Measurements from ENCODE around the gene ART5.
"Not testable (repeated sequence)": the region's sequence is repeated elsewhere in the genome, so short reads cannot be mapped to it uniquely, and the experiment has no call there.

The ART5 gene

DNA sequence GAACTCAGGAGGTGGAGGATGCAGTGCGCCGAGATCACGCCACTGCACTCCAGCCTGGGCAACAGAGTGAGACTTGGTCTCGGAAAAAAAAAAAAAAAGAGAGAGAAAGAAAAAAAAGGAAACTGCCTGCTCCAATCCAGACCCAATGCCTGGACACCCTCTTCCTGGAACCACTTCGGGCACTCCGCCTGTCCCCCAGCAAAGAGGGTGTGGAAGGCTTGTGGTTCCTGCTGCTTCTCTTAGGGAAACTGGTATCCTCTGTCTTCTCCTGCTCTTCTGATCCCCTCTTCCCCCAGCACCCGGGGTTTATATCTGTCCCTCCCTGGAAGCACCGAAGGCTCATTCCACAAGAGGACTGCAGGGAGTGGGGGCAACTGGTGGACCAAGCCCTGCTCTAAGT lies 16.5 kb upstream of the ART5 start:
- Histone ChIP-seq H3K27me3 (replicated peaks; ENCODE audit: control insufficient read depth, insufficient read depth, low read length, poor library complexity, severe bottlenecking) (peaks cover 3% of the 10 kb centered on the region), H3K36me3 (ENCODE audit: control insufficient read depth, insufficient read depth, low read length) (no peaks in the 10 kb centered on the region), H3K9me3 (ENCODE audit: control insufficient read depth, low read length) (no peaks in the 10 kb centered on the region), H3K4me1 (ENCODE audit: control insufficient read depth, insufficient read depth, low read length, poor library complexity, severe bottlenecking) (no peaks in the 10 kb centered on the region), H3K4me3 (ENCODE audit: insufficient read depth, low read depth, low read length, poor library complexity, severe bottlenecking) (no peak overlapping the region), H3K27ac (ENCODE audit: insufficient read depth, low read length, poor library complexity, severe bottlenecking) (no peak overlapping the region)
- DNase-seq, result no peak

DNA sequence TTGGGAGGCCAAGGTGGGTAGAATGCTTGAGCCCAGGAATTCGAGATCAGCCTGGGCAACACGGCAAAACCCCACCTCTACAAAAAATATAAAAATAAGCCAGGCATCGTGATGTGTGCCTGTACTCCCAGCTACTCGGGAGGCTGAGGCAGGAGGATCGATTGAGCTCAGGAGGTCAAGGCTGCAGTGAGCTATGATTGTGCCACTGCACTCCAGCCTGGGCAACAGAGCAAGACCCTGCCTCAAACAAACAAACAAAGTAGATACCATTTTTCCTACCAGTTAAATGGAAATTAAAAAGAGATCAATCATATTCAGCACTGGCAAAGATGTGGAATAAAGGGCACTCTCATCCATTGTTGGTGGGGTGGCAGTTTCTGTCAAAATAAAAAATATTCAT lies 15.5 kb upstream of the ART5 start:
- not testable (repeated sequence) for H3K9me3 ChIP-seq (ENCODE audit: control insufficient read depth, low read length); H3K36me3 ChIP-seq (ENCODE audit: control insufficient read depth, insufficient read depth, low read length); H3K27ac ChIP-seq (ENCODE audit: insufficient read depth, low read length, poor library complexity, severe bottlenecking); H3K27me3 ChIP-seq (replicated peaks; ENCODE audit: control insufficient read depth, insufficient read depth, low read length, poor library complexity, severe bottlenecking); H3K4me1 ChIP-seq (ENCODE audit: control insufficient read depth, insufficient read depth, low read length, poor library complexity, severe bottlenecking); DNase-seq; H3K4me3 ChIP-seq (ENCODE audit: insufficient read depth, low read depth, low read length, poor library complexity, severe bottlenecking)

DNA sequence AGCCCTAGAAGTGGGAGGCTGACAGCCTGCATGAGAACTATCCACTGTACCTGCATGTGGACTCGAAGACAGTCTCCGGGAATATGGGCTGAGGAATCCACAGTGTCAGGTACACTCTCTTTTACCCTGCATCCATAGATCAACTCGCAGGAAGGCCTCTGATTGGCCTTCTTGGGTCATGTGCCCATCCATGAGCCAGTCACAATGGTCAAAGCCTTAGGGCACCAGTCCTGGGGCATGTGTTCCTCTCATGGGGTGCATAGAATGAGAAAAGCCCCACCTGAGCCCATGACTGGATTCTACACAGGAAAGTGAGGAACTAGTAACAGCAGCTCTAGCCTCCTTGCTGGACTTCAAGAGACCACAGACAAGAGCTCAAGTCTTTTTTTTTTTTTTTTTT lies 13.8 kb upstream of the ART5 start:
- H3K4me3 ChIP-seq (ENCODE audit: insufficient read depth, low read depth, low read length, poor library complexity, severe bottlenecking), result no peak overlapping the region
- H3K27me3 ChIP-seq (replicated peaks; ENCODE audit: control insufficient read depth, insufficient read depth, low read length, poor library complexity, severe bottlenecking), result peaks cover 3% of the 10 kb centered on the region
- H3K36me3 ChIP-seq (ENCODE audit: control insufficient read depth, insufficient read depth, low read length), result no peaks in the 10 kb centered on the region
- DNase-seq, result no peak
- no peaks in the 10 kb centered on the region for H3K9me3 ChIP-seq (ENCODE audit: control insufficient read depth, low read length)
- no peaks in the 10 kb centered on the region for H3K4me1 ChIP-seq (ENCODE audit: control insufficient read depth, insufficient read depth, low read length, poor library complexity, severe bottlenecking)
- H3K27ac ChIP-seq (ENCODE audit: insufficient read depth, low read length, poor library complexity, severe bottlenecking), result no peak overlapping the region

DNA sequence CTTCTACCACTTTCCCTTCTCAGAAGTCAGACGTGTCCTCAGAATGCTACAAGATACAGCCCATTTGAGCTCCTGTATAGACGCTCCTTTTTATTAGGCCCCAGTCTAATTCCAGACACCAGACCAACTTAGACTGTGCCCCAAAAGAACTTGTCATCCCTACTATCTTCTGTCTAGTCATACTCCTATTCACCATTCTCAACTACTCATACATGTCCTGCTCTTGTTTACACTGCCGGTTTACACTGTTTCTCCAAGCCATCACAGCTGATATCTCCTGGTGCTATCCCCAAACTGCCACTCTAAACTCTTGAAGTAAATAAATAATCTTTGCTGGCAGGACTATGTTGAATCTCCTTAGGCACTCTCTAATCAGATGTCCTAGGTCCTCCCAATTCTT lies 10.7 kb upstream of the ART5 start:
- not testable (repeated sequence) for H3K27me3 ChIP-seq (replicated peaks; ENCODE audit: control insufficient read depth, insufficient read depth, low read length, poor library complexity, severe bottlenecking); H3K36me3 ChIP-seq (ENCODE audit: control insufficient read depth, insufficient read depth, low read length); H3K9me3 ChIP-seq (ENCODE audit: control insufficient read depth, low read length); H3K4me3 ChIP-seq (ENCODE audit: insufficient read depth, low read depth, low read length, poor library complexity, severe bottlenecking); DNase-seq; H3K4me1 ChIP-seq (ENCODE audit: control insufficient read depth, insufficient read depth, low read length, poor library complexity, severe bottlenecking); H3K27ac ChIP-seq (ENCODE audit: insufficient read depth, low read length, poor library complexity, severe bottlenecking)

DNA sequence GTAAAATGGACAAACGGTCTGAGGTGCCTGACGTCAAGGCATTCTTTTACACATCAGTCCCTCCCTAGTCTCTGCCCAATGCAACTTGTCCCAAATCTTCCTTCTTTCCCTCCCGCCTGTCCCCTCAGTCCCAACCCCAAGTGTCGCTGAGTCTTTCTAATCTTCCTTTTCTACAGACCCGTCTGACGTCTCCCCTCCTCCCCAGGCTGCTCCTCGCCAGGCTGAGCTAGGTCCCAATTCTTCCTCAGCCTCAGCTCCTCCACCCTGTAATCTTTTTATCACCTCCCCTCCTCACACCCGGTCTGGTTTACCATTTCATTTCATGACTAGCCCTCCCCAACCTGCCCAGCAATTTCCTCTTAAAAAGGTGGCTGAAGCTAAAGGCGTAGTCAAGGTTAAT lies 7.6 kb upstream of the ART5 start:
- H3K9me3 ChIP-seq (ENCODE audit: control insufficient read depth, low read length); H3K4me1 ChIP-seq (ENCODE audit: control insufficient read depth, insufficient read depth, low read length, poor library complexity, severe bottlenecking); DNase-seq; H3K4me3 ChIP-seq (ENCODE audit: insufficient read depth, low read depth, low read length, poor library complexity, severe bottlenecking); H3K27me3 ChIP-seq (replicated peaks; ENCODE audit: control insufficient read depth, insufficient read depth, low read length, poor library complexity, severe bottlenecking); H3K36me3 ChIP-seq (ENCODE audit: control insufficient read depth, insufficient read depth, low read length); H3K27ac ChIP-seq (ENCODE audit: insufficient read depth, low read length, poor library complexity, severe bottlenecking): not testable (repeated sequence)

DNA sequence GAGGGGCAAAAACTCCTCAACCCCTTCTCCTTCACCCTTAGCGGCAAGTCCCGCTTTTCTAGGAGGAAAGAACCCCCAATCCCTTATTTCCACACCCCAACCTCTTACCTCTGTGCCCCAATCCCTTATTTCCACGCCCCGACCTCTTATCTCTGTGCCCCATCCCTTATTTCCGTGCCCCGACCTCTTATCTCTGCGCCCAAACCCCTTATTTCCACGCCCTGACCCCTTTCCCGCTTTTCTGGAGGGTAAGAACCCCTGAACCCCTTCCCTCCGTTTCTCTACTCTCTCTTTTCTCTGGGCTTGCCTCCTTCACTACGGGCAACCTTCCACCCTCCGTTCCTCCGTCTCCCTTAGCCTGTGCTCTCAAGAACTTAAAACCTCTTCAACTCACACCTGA lies 7.1 kb upstream of the ART5 start:
- not testable (repeated sequence) for H3K4me1 ChIP-seq (ENCODE audit: control insufficient read depth, insufficient read depth, low read length, poor library complexity, severe bottlenecking); DNase-seq; H3K36me3 ChIP-seq (ENCODE audit: control insufficient read depth, insufficient read depth, low read length); H3K27ac ChIP-seq (ENCODE audit: insufficient read depth, low read length, poor library complexity, severe bottlenecking); H3K4me3 ChIP-seq (ENCODE audit: insufficient read depth, low read depth, low read length, poor library complexity, severe bottlenecking); H3K9me3 ChIP-seq (ENCODE audit: control insufficient read depth, low read length); H3K27me3 ChIP-seq (replicated peaks; ENCODE audit: control insufficient read depth, insufficient read depth, low read length, poor library complexity, severe bottlenecking)

DNA sequence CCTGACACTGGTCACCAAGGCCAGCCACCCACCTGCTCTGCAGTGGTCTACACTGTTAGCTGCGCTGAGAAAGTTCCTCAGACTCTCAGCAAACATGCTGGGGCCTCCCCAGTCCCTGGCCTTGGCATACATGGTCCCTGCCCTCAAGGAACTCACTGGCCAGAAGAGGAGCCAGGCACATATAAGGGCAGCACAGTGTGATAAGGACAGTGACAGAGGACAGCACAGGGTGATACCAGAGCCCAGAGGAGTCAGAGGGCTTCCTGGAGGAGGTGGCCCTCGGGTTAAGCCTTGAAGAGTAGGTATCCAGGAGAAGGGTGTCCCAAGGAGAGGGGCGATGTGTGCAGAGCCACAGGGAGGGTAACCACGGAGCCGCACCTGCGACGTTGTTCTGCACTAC lies 3.8 kb upstream of the ART5 start:
- DNase-seq, result no peak
- Histone ChIP-seq H3K4me3 (ENCODE audit: insufficient read depth, low read depth, low read length, poor library complexity, severe bottlenecking) (no peak overlapping the region), H3K27ac (ENCODE audit: insufficient read depth, low read length, poor library complexity, severe bottlenecking) (no peak overlapping the region), H3K9me3 (ENCODE audit: control insufficient read depth, low read length) (no peaks in the 10 kb centered on the region), H3K27me3 (replicated peaks; ENCODE audit: control insufficient read depth, insufficient read depth, low read length, poor library complexity, severe bottlenecking) (peaks cover 3% of the 10 kb centered on the region), H3K36me3 (ENCODE audit: control insufficient read depth, insufficient read depth, low read length) (no peaks in the 10 kb centered on the region), H3K4me1 (ENCODE audit: control insufficient read depth, insufficient read depth, low read length, poor library complexity, severe bottlenecking) (peaks cover 11% of the 10 kb centered on the region)

DNA sequence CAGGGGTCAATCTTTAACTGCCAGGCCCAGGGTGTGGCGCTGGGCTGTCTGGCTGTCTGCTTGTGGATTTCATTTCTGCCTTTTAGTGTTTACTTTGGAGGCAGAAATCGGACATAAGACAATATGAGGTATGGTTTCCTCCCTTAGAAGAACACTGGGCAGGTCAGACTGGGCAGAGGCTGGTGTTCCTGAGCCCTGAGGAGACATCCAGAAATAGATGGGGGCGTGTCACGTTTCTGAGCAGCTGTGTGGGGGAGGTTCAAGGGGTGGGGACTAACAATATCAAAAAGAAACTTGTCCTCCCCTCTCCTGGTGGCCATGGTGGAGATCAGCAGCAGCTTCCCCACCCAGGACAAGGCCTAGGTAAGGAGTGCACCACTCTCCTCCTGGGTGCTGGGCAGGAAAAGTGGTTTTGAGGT lies 3.0 kb upstream of the ART5 start, which contains the start of gene ART1:
ART1 (plus strand) TSS at position 312 of the 419 bp plus-strand sequence. CDS start 14,086 bp downstream, outside the sequence.
- peaks cover 3% of the 10 kb centered on the region for H3K27me3 ChIP-seq (replicated peaks; ENCODE audit: control insufficient read depth, insufficient read depth, low read length, poor library complexity, severe bottlenecking)
- H3K36me3 ChIP-seq (ENCODE audit: control insufficient read depth, insufficient read depth, low read length), result no peaks in the 10 kb centered on the region
- H3K9me3 ChIP-seq (ENCODE audit: control insufficient read depth, low read length), result no peaks in the 10 kb centered on the region
- no peak within 1 kb of the TSS for H3K27ac ChIP-seq (ENCODE audit: insufficient read depth, low read length, poor library complexity, severe bottlenecking)
- DNase-seq, result no peak
- no peak within 1 kb of the TSS for H3K4me3 ChIP-seq (ENCODE audit: insufficient read depth, low read depth, low read length, poor library complexity, severe bottlenecking)
- peaks cover 11% of the 10 kb centered on the region for H3K4me1 ChIP-seq (ENCODE audit: control insufficient read depth, insufficient read depth, low read length, poor library complexity, severe bottlenecking)

DNA sequence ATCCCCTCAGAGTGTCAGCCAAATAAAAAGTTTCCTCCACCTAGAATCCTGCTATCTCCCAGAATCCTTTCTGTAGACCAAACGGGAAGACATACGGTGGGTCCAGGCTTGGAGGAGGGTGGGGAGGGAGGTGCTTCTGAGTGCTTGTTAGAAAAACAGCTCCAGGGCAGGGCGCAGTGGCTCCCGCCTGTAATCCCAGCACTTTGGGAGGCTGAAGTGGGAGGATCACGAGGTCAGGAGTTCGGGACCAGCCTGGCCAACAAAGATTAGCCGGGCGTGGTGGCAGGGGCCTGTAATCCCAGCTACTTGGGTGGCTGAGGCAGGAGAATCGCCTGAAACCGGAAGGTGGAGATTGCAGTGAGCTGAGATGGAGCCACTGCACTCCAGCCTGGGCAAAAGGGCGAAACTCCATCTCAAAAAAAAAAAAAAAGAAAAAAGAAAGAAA lies 1.3 kb upstream of the ART5 start:
- not testable (repeated sequence) for DNase-seq

DNA sequence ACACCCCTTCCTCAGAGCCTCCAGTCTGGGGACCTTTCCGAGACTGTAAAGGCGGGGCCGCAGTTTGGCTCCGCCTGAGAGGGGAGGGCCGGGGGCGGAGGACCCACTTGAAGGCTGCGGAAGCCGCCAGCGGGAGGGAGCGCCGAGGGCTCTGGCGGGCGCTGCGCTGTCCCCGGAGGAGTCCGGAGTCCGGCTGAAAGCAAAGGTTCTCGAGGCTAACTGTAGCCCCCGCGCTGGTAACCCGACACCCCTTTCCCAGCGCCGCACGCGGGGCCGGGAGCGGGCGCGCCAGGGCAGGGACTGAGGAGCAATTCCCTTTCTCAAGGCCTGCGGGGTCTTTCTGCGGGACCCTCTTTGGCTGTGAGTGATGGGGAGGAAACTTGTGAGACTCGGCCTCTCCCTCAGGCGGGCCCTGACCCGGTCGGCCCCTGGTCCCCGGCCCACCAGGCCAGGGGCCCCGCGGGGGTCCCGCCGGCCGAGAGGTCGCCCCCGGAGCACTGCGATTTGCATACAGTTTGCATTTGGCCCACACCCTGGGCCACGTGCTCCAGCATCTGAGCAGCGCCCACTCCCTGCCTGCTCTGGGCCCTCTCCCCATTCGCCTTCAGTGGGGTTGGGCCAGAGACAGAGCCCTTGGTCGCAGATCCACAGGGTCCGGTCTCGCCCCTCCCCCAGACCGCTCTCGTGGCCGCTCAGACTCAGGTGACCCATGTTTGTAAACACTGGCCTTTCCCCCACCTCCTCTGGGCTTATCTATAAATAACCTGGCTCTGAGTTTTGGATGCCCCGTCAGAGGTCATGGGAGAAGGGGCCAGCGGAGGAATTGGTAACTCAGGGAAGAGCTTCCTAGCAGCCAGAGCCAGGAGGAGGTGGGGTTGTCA lies 519 bp upstream of the ART5 start:
- H3K36me3 ChIP-seq (ENCODE audit: control insufficient read depth, insufficient read depth, low read length), result no peaks in the 10 kb centered on the region
- H3K27me3 ChIP-seq (replicated peaks; ENCODE audit: control insufficient read depth, insufficient read depth, low read length, poor library complexity, severe bottlenecking), result peaks cover 3% of the 10 kb centered on the region
- peak overlapping the region; percentile 58 for H3K4me3 ChIP-seq (ENCODE audit: insufficient read depth, low read depth, low read length, poor library complexity, severe bottlenecking)
- DNase-seq, result peak; percentile 48 to 68 (median 49)
- H3K4me1 ChIP-seq (ENCODE audit: control insufficient read depth, insufficient read depth, low read length, poor library complexity, severe bottlenecking), result peaks cover 11% of the 10 kb centered on the region
- H3K27ac ChIP-seq (ENCODE audit: insufficient read depth, low read length, poor library complexity, severe bottlenecking), result no peak overlapping the region
- no peaks in the 10 kb centered on the region for H3K9me3 ChIP-seq (ENCODE audit: control insufficient read depth, low read length)

More for the DNA sequence above, 1.3 kb upstream of the ART5 start:
- H3K4me1 ChIP-seq (ENCODE audit: control insufficient read depth, insufficient read depth, low read length, poor library complexity, severe bottlenecking), result peaks cover 11% of the 10 kb centered on the region
- H3K27me3 ChIP-seq (replicated peaks; ENCODE audit: control insufficient read depth, insufficient read depth, low read length, poor library complexity, severe bottlenecking); H3K9me3 ChIP-seq (ENCODE audit: control insufficient read depth, low read length); H3K36me3 ChIP-seq (ENCODE audit: control insufficient read depth, insufficient read depth, low read length); H3K4me3 ChIP-seq (ENCODE audit: insufficient read depth, low read depth, low read length, poor library complexity, severe bottlenecking); H3K27ac ChIP-seq (ENCODE audit: insufficient read depth, low read length, poor library complexity, severe bottlenecking): not testable (repeated sequence)

All from effector memory CD4-positive, alpha-beta T cell (primary cell).